Dermis microvascular lymphatic vessel endothelial cell (primary cell): ENCODE results near the gene MT4. TPM values are rescaled to one million over a fixed set of nuclear protein-coding genes. Genes with fewer than 3 reads are reported as not detected.
A peak's percentile ranks its signal among the peaks of the same experiment; 100 is the strongest.

Experiments used
- DNase-seq, 2 donors: peaks; one replicate each; pipeline versions ENCODE4 v3.0.0 to v3.0.0-alpha.2; 2010; ENCODE audit warnings: low read depth in 2 of 2
- total RNA-seq: library from RNA; depleted of rRNA; stranded (reverse); fragments of >200 nt; gene quantifications from 2 replicates; pipeline ENCODE4 v1.2.1, GENCODE V29; 2014

MT4 gene
- total RNA-seq, 1 donor from 2014 or later = not detected

DNA sequence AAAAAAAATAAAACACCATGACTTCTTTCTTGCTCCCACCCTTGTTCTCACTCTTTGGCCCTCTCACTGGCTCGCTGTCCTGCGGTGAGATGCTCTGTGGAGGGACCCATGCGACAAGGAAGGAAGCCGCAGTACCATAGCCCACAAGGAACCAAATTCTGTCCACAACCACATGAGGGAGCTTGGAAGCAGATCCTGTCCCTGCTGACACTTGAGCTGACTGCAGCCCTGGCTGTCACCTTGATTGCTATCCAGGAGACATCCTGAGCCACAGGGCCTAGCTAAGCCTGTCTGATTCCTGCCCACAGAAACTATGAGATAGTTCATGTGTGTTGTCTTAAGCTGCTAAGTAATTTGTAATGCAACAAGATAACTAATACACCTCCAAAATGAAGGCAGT, 38.7 kb downstream of the MT4 start:
- DNase-seq = peak in 1 of 2 donors; percentile 64

DNA sequence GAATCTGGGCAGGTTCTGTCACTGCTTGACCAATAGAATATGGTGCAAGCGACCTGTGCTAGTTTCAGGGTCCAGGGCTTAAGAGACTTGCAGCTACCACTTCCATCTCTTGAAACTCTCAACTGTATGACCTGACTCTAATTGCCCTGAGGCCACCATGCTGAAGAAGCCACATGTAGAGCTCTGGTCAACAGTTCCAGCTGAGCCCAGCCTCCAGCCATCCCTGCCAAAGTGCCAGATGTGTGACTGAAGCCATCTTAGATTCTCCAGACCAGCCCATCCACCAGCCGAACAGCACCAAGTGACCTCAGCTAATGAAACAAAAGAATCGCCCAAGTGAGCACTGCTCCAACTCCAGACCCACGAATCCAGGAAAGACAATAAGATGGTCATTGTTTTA, 40.1 kb downstream of the MT4 start:
- DNase-seq = no peak

- DNase-seq = no peak
These were observed 40.6 kb downstream of the MT4 start for GRCh38 chr16:56605475-56605874.

- peak; percentile 55 to 71 for DNase-seq
These were observed 41.2 kb downstream of the MT4 start for GRCh38 chr16:56606071-56606475.

GRCh38 chr16:56606476-56607108, 41.7 kb downstream of the MT4 start:
- peak in 1 of 2 donors; percentile 75 for DNase-seq

DNA sequence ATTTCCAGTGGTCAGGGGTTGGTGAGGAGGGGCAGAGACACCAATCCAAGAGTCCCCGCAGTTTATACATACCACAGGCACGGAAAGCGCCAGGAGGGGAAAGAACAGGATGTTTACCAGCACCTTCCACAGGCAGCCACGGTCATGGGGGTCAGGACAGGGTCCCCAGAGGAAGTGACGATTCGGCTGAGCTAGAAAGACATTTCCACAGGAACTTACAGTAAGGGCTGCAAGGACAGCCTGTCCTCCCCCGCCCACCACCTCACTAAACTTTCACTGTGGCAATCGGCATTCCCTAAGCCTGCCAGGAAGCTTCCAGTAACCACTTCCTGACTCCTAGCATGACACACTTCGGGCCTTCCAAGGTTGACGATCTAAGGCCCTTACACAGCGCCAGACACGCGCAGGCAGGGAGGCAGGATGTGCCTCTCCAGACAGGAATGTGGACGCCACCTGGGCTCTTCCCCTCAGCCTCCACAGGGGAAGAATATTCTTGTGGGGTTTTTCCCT, 42.3 kb downstream of the MT4 start:
- DNase-seq = peak; percentile 97 to 98

DNA sequence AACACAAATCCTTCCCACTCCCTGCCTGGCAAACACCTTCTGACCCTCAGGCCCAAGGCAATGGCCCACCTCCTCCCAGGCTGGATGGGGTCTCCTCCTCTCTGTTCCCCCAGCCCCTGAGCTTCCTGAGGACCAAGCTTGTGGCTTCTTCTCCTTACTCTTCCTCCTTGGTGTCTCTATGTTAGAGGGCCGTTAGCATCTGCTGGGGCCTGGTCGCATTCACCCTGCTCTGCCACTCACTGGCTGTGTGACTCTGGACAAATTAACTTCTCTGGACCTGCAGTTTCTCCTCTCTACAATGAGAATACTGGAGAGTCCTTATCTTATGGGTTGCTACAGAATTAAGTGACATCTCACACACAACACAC, 42.8 kb downstream of the MT4 start:
- no peak for DNase-seq

GRCh38 chr16:56608043-56608875, 43.4 kb downstream of the MT4 start, which contains the start of gene MT2A:
Gene MT2A (plus strand): TSS chr16:56608584. CDS start chr16:56608656, 72 bp downstream.
- peak; percentile 89 to 99 for DNase-seq

DNA sequence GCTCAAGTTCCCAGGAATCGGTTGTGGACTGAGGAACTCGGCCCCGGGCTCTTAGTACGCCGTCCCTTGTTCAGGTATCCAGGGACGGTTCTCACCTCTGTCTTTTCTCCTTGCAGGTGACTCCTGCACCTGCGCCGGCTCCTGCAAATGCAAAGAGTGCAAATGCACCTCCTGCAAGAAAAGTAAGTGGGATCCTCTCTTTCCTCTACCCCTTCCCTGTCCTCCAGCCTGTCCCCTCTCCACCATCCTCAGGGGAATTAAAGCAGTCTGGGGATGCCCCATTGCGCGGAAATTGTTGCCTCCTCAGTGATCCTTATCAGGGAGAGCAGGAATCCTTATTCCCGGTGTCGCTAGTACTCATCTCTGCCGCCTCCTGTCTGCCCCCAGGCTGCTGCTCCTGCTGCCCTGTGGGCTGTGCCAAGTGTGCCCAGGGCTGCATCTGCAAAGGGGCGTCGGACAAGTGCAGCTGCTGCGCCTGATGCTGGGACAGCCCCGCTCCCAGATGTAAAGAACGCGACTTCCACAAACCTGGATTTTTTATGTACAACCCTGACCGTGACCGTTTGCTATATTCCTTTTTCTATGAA, 44.1 kb downstream of the MT4 start:
- DNase-seq = peak in 1 of 2 donors; percentile 14

DNA sequence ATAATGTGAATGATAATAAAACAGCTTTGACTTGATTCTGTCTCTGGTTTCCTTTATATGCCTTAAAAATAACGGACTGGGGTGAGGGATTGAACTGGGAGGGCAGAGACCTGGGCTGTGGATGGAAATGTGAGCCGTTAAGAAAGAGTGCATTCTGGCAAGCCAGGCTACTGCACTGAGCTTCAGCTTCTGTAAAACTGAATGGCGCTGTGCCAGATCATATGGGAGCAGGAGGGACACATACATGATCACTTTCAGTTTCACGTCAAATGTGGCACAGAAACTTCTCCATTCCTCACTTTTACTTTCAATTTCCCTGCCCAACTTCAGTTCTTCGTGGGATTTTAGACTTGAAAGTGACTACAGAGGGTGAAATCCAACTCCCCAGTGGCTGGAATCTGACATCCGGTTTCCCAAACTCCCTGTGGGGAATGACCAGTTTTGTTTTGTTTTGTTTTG, 44.6 kb downstream of the MT4 start:
- peak; percentile 83 to 86 for DNase-seq

GRCh38 chr16:56610017-56610608, 45.2 kb downstream of the MT4 start:
- peak in 1 of 2 donors; percentile 70 for DNase-seq

DNA sequence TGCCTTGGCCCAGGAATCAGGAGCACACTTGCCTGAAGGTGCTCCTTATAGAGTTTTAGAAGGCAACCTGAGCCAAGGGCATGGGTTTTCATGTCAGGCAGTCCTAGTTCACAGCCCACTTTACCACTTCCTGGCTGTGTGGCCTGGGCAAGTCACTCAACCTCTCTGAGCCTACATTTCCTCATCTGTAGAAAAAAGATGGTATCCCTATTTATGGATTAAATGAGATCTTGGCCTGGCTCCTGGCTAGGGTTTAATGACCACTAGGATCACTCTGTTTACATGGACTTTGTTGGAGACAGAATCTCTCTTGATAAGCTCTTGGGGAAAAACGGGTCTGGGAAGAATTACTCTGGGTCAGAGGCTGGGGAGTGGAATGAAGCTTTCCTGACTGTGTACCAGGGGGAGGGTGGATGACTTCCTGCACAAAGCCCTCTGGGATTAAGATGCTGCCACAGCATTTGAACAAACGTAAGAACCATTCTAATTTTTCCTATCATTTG, 45.8 kb downstream of the MT4 start:
- DNase-seq = no peak

GRCh38 chr16:56611281-56611833, 46.5 kb downstream of the MT4 start:
- DNase-seq = peak in 1 of 2 donors; percentile 51

DNA sequence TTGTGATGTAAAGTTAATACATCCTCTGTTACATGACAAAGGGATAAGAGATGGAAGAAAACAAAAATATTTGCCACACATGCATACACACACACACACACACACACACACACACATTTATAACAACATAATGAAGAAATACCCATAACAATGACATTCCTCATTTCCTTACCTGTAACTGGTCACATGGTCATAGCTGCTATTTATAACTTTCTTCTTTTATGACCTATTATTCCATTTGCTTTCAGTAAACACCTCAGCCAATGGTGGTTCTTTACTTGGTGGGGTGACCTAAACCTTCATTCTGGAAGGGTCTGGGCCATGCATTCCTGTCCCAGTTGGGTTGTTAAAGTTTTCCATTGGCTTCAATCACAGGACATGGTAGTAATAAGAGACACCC, 48.8 kb downstream of the MT4 start:
- DNase-seq = no peak

GRCh38 chr16:56614549-56614991, 49.7 kb downstream of the MT4 start:
- DNase-seq = peak in 1 of 2 donors; percentile 63

DNA sequence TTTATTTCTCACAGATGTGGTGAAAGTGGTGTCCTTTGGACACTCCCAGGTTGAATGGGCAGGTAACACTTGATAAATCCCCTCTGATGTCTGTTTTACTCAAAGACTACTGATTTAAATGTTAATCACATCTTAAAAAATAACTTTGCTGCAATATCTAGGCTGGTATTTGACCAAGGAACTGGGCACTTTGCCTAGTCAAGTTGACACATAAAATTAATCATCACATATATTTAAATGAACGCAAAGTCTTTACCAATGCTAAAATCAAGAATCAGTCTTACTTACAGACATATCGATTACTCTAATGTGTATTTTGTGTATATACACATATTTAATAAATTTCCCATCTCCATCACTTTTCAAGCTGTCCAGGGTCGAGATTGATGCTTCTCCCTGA, 50.5 kb downstream of the MT4 start:
- no peak for DNase-seq

- no peak for DNase-seq
These were observed 51.8 kb downstream of the MT4 start for GRCh38 chr16:56616608-56617211.

DNA sequence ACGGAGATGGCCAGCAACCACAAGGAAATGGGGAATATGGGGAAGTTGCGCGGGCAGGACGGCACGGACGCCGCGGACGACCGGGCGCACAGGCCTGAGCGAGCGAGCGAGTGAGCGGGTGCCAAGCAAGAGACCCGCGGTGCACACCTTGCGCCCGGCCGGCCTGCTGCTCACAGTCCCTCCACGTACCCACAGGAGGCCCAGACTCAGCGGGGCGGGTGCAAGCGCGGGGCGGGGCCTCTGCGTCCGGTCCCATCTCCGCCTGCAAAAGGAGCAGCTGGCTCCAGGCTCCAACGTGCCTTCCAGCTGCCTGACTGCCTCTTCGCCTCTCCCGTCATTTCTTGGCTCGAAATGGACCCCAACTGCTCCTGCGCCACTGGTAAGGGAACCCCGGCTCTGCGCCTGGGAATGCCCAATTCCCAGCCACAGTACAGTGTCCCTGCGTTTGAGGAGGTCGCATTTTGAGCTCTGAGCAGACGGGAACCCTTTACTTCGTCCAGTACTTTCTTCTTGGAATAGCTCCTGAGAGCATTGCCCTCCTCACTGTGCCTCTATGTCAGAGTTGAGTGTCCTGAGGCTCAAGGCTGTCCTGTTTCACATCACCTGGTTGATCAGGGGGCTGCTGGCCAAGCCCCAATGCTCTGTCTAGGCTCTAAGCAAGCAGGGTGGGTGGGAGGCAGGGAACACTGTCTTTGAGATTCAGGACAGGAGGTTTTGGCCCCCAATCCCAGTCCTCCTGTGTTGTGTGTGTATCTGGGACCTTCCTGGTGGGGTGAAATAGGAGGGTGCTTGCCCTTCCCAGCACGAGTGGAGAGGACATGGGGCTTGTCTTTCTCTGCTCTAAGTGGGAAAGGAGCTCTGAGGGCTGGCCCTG, 52.6 kb downstream of the MT4 start:
- DNase-seq = peak in 1 of 2 donors; percentile 50

GRCh38 chr16:56618138-56618537, 53.3 kb downstream of the MT4 start:
- no peak for DNase-seq
